H9 (cell line): ENCODE data around the gene NRCAM. TPM values are rescaled to one million over a fixed set of nuclear protein-coding genes. Genes with fewer than 3 reads are reported as not detected.

ENCODE experiments used
- DNase-seq: peaks from one replicate; pipeline ENCODE4 v3.0.0-alpha.2; 2017
- H2AFZ ChIP-seq: one replicate; pipeline ENCODE4 v1.6.1; 2013; ENCODE audit warnings: mild to moderate bottlenecking, low read length, control low read depth, moderate library complexity
- H2AK5ac ChIP-seq: 2 replicates; pipeline ENCODE4 v1.6.1; 2013; ENCODE audit warnings: low read length, control low read depth, mixed read lengths; ENCODE audit not compliant: insufficient read length
- H2BK120ac ChIP-seq: one replicate; pipeline ENCODE4 v1.6.1; 2013; ENCODE audit warnings: low read depth, mild to moderate bottlenecking, low read length, control low read depth, inconsistent platforms; ENCODE audit not compliant: poor library complexity, severe bottlenecking
- H2BK12ac ChIP-seq: 2 replicates; pipeline ENCODE4 v1.6.1; 2013; ENCODE audit warnings: low read length, control low read depth, mixed read lengths, low read depth; ENCODE audit not compliant: insufficient read length
- H2BK15ac ChIP-seq: 2 replicates; pipeline ENCODE4 v1.6.1; 2013; ENCODE audit warnings: low read depth, low read length, control low read depth
- H2BK20ac ChIP-seq: one replicate; pipeline ENCODE4 v1.6.1; 2013; ENCODE audit warnings: low read depth, mild to moderate bottlenecking, low read length, control low read depth, inconsistent platforms; ENCODE audit not compliant: poor library complexity, severe bottlenecking
- H2BK5ac ChIP-seq: 2 replicates; pipeline ENCODE4 v1.6.1; 2013; ENCODE audit warnings: low read length, control low read depth, mixed read lengths; ENCODE audit not compliant: insufficient read length
- H3K14ac ChIP-seq: 2 replicates; pipeline ENCODE4 v1.6.1; 2013; ENCODE audit warnings: low read length, control low read depth; ENCODE audit not compliant: insufficient read depth
- H3K18ac ChIP-seq: 2 replicates; pipeline ENCODE4 v1.6.1; 2013; ENCODE audit warnings: low read depth, mild to moderate bottlenecking, mixed read lengths, low read length, control low read depth; ENCODE audit not compliant: insufficient read length
- H3K23ac ChIP-seq: 2 replicates; pipeline ENCODE4 v1.6.1; 2013; ENCODE audit warnings: low read length, control low read depth, mixed read lengths, low read depth; ENCODE audit not compliant: insufficient read length
- H3K23me2 ChIP-seq: 2 replicates; pipeline ENCODE4 v1.6.1; 2013; ENCODE audit warnings: low read depth, mild to moderate bottlenecking, mixed read lengths, low read length, control low read depth; ENCODE audit not compliant: insufficient read length, poor library complexity, severe bottlenecking
- H3K27ac ChIP-seq: 2 replicates; pipeline ENCODE4 v1.5.1; 2013; ENCODE audit warnings: low read length, control low read depth, mixed read lengths, low read depth; ENCODE audit not compliant: insufficient read length
- H3K27me3 ChIP-seq: 2 replicates; pipeline ENCODE4 v1.6.1; 2013; ENCODE audit warnings: low read length, control low read depth, inconsistent platforms; ENCODE audit not compliant: insufficient read depth
- H3K4ac ChIP-seq: 2 replicates; pipeline ENCODE4 v1.6.1; 2013; ENCODE audit warnings: low read depth, mild to moderate bottlenecking, control low read depth, inconsistent platforms, low read length, moderate library complexity
- H3K4me1 ChIP-seq: 2 replicates; pipeline ENCODE4 v1.6.1; 2013; ENCODE audit warnings: low read length, control low read depth, inconsistent platforms; ENCODE audit not compliant: insufficient read depth
- H3K4me2 ChIP-seq: 2 replicates; pipeline ENCODE4 v1.6.1; 2013; ENCODE audit warnings: low read length, control low read depth, mixed read lengths; ENCODE audit not compliant: insufficient read length, insufficient read depth
- H3K56ac ChIP-seq: 2 replicates; pipeline ENCODE4 v1.6.1; 2013; ENCODE audit warnings: low read depth, mild to moderate bottlenecking, mixed read lengths, low read length, control low read depth; ENCODE audit not compliant: insufficient read length
- H3K79me1 ChIP-seq: 2 replicates; pipeline ENCODE4 v1.6.1; 2013; ENCODE audit warnings: low read depth, mild to moderate bottlenecking, moderate library complexity, low read length, control low read depth, inconsistent platforms; ENCODE audit not compliant: insufficient read depth, poor library complexity, severe bottlenecking
- H3K79me2 ChIP-seq: 2 replicates; pipeline ENCODE4 v1.6.1; 2013; ENCODE audit warnings: low read length, control low read depth, inconsistent platforms; ENCODE audit not compliant: insufficient read depth
- H3K9ac ChIP-seq: 2 replicates; pipeline ENCODE4 v1.6.1; 2013; ENCODE audit warnings: low read length, control low read depth, mixed read lengths; ENCODE audit not compliant: insufficient read length; ENCODE audit errors: extremely low read depth
- H3K9me3 ChIP-seq: one replicate; pipeline ENCODE4 v1.6.1; 2013; ENCODE audit warnings: low read depth, low read length, inconsistent platforms; ENCODE audit not compliant: control insufficient read depth
- H3T11ph ChIP-seq: one replicate; pipeline ENCODE4 v1.6.1; 2013; ENCODE audit warnings: mild to moderate bottlenecking, low read length, control low read depth, inconsistent platforms
- H4K20me1 ChIP-seq: one replicate; pipeline ENCODE4 v1.6.1; 2013; ENCODE audit not compliant: control insufficient read depth, insufficient read length, insufficient read depth
- H4K5ac ChIP-seq: 2 replicates; pipeline ENCODE4 v1.6.1; 2013; ENCODE audit warnings: low read depth, mild to moderate bottlenecking, mixed read lengths, low read length, control low read depth; ENCODE audit not compliant: insufficient read length
- H4K8ac ChIP-seq: replicated peaks from 2 replicates; pipeline ENCODE4 v1.6.1; 2013; ENCODE audit warnings: low read length, control low read depth, mixed read lengths, low read depth; ENCODE audit not compliant: insufficient read length
- H4K91ac ChIP-seq: 2 replicates; pipeline ENCODE4 v1.6.1; 2013; ENCODE audit warnings: low read depth, mild to moderate bottlenecking, moderate library complexity, mixed read lengths, low read length, control low read depth; ENCODE audit not compliant: insufficient read length
- H3K27ac Mint-ChIP-seq, 3 experiments: 2 replicates in 2 of 3; 3 replicates in 1 of 3; pipeline ENCODE4 v1.8.0; 2020 to 2021; ENCODE audit warnings: mixed read lengths in 3 of 3, mild to moderate bottlenecking in 1 of 3, moderate library complexity in 1 of 3
- H3K27me3 Mint-ChIP-seq: 2 replicates; pipeline ENCODE4 v1.8.0; 2021; ENCODE audit warnings: low read depth, mild to moderate bottlenecking, moderate library complexity, mixed read lengths
- H3K36me3 Mint-ChIP-seq, 3 experiments: 2 replicates in 2 of 3; 3 replicates in 1 of 3; pipeline ENCODE4 v1.8.0; 2020 to 2021; ENCODE audit warnings: low read depth in 3 of 3, mixed read lengths in 3 of 3; ENCODE audit not compliant: insufficient read depth in 1 of 3
- H3K4me1 Mint-ChIP-seq, 2 experiments: 2 replicates each; pipeline ENCODE4 v1.8.0; 2020; ENCODE audit warnings: mixed read lengths in 2 of 2
- H3K4me3 Mint-ChIP-seq, 2 experiments: 2 replicates in 1 of 2; 3 replicates in 1 of 2; pipeline ENCODE4 v1.8.0; 2020 to 2021; ENCODE audit warnings: mild to moderate bottlenecking in 2 of 2, mixed read lengths in 2 of 2, moderate library complexity in 1 of 2
- H3K9me3 Mint-ChIP-seq, 2 experiments: 2 replicates in 1 of 2; 3 replicates in 1 of 2; pipeline ENCODE4 v1.8.0; 2020; ENCODE audit warnings: mild to moderate bottlenecking in 2 of 2, mixed read lengths in 2 of 2, moderate library complexity in 1 of 2
- CTCF ChIP-seq: fragments of 200-600 bp; sonication (generic); conservative IDR thresholded peaks from 3 replicates; pipeline ENCODE4 v1.8.0; 2021; ENCODE audit warnings: antibody characterized with exemption, mild to moderate bottlenecking
- total RNA-seq: library from RNA; stranded (reverse); gene quantifications from 2 replicates; pipeline ENCODE4 v1.2.1, GENCODE V29; 2021

Gene NRCAM
- total RNA-seq, 1 experiment from 2014 or later, result 2.3 TPM

- Histone ChIP-seq H2BK5ac (no peak overlapping the region), H2BK15ac (no peak overlapping the region), H4K20me1 (no peaks in the 10 kb centered on the region), H3K23me2 (no peaks in the 10 kb centered on the region), H2AK5ac (no peak overlapping the region), H3K18ac (no peak overlapping the region), H2BK12ac (no peak overlapping the region), H3K23ac (no peak overlapping the region), H3K4me1 (no peaks in the 10 kb centered on the region), H3T11ph (no peak overlapping the region), H2BK120ac (no peak overlapping the region), H3K14ac (no peak overlapping the region), H3K27ac (no peak overlapping the region), H3K27me3 (no peaks in the 10 kb centered on the region), H3K9me3 (no peaks in the 10 kb centered on the region), H2BK20ac (no peak overlapping the region), H3K4me2 (no peak overlapping the region), H4K91ac (no peak overlapping the region), H3K56ac (no peak overlapping the region), H3K79me2 (no peaks in the 10 kb centered on the region), H4K5ac (no peak overlapping the region), H2AFZ (no peak overlapping the region), H3K9ac (no peak overlapping the region), H4K8ac (no peak overlapping the region), H3K79me1 (no peaks in the 10 kb centered on the region), H3K4ac (no peak overlapping the region)
- Mint-ChIP-seq H3K36me3 (no peaks in the 10 kb centered on the region), H3K27me3 (no peaks in the 10 kb centered on the region; the same call in 1 of the 2 replicates), H3K27ac (no peak overlapping the region), H3K9me3 (no peaks in the 10 kb centered on the region), H3K4me1 (peaks cover 14 to 15% of the 10 kb centered on the region in 2 experiments), H3K4me3 (no peak overlapping the region)
- no peak for DNase-seq
- TF ChIP-seq CTCF, result no peak
These were observed 190.2 kb downstream of the NRCAM start for GRCh38 chr7:108266035-108266434.
